ENCODE results near the gene ANXA5.

ANXA5 gene

DNA sequence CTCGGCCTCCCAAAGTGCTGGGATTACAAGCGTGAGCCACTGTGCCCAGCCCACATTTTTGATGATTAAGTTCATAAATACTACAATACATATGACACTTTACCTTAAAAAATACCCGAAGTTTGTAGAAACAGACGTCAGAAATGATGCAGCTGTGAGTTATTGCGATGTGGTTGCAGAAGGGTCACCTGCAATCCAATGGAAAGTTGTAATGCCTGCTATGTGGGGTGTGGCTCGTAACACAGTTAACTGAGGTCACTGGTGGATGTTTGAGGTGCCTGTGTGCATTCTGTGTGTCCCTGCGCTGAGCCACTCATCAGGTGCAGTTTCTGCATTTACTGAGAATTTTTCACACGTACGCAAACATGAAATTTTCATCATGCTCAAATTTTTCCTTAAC lies 64.1 kb downstream of the ANXA5 start:
- no peak for DNase-seq

Measured in GDM1 (cell line).